ENCODE measurements around the gene PSMD13.
A peak's percentile ranks its signal among the peaks of the same experiment; 100 is the strongest.

The PSMD13 gene

GRCh38 chr11:205221-206001, 31.4 kb upstream of the PSMD13 start:
- DNase-seq = no peak

- no peak for DNase-seq
Measured at GRCh38 chr11:206002-206384, 30.8 kb upstream of the PSMD13 start.

- DNase-seq = peak; percentile 47
Measured at GRCh38 chr11:206526-207207, 30.1 kb upstream of the PSMD13 start.

GRCh38 chr11:207208-207862, 29.4 kb upstream of the PSMD13 start, which contains the start of the genes BET1L and RIC8A:
TSS of gene BET1L (minus strand) at chr11:207399. CDS start at chr11:207321, 78 bp downstream.
TSS of gene RIC8A (plus strand) at chr11:207708. CDS start at chr11:208855, 1,147 bp downstream.
- peak; percentile 98 for DNase-seq

GRCh38 chr11:207863-208180, 29.0 kb upstream of the PSMD13 start:
- DNase-seq = no peak

- DNase-seq = peak; percentile 88
Measured at GRCh38 chr11:208181-208916, 28.4 kb upstream of the PSMD13 start.

- peak; percentile 23 for DNase-seq
Measured at GRCh38 chr11:208917-209260, 27.9 kb upstream of the PSMD13 start.

- DNase-seq = no peak
Measured at GRCh38 chr11:209275-210121, 27.3 kb upstream of the PSMD13 start.

GRCh38 chr11:210122-210802, 26.5 kb upstream of the PSMD13 start:
- no peak for DNase-seq

- DNase-seq = no peak
Measured at GRCh38 chr11:210803-211180, 26.0 kb upstream of the PSMD13 start.

- no peak for DNase-seq
Measured at GRCh38 chr11:211295-211694, 25.5 kb upstream of the PSMD13 start.

- no peak for DNase-seq
Measured at GRCh38 chr11:211741-212140, 25.0 kb upstream of the PSMD13 start.

- no peak for DNase-seq
Measured at GRCh38 chr11:212150-213100, 24.4 kb upstream of the PSMD13 start.

GRCh38 chr11:213111-213510, 23.7 kb upstream of the PSMD13 start:
- no peak for DNase-seq

- DNase-seq = no peak
Measured at GRCh38 chr11:214083-214482, 22.7 kb upstream of the PSMD13 start.

- no peak for DNase-seq
Measured at GRCh38 chr11:215581-216037, 21.2 kb upstream of the PSMD13 start.

GRCh38 chr11:216081-216974, 20.4 kb upstream of the PSMD13 start:
- no peak for DNase-seq

- DNase-seq = no peak
Measured at GRCh38 chr11:217704-218103, 19.1 kb upstream of the PSMD13 start.

- no peak for DNase-seq
Measured at GRCh38 chr11:218815-219593, 17.8 kb upstream of the PSMD13 start.
